AG08395 (cell line): ENCODE results near the gene WSCD2.

Source experiments
- DNase-seq: peaks from one replicate; pipeline ENCODE4 v3.0.0; 2012; ENCODE audit warnings: mixed read lengths, low spot score

The WSCD2 gene

GRCh38 chr12:108166505-108166904 lies 37.4 kb downstream of the WSCD2 start:
- DNase-seq = no peak

DNA sequence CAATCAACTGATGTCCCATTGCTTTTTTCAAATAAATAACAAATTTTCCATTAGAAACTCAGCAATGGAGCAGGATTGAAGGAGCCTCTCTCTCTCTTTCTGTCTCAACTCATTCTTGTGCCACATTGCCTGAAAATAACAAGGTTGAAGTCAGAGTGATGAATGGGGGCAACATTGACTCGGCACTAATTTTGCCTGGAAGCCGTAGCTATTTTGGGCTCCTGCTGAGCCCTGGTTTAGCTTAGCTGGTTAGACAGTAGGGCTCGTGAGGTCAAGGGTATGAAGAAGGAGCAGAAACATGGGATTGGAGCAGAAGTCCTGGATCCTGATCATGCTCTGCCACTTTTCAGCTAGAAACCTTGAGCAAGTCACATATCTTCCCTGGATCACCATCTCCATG lies 38.9 kb downstream of the WSCD2 start:
- DNase-seq = no peak

- no peak for DNase-seq
Measured at GRCh38 chr12:108169708-108170107, 40.6 kb downstream of the WSCD2 start.

DNA sequence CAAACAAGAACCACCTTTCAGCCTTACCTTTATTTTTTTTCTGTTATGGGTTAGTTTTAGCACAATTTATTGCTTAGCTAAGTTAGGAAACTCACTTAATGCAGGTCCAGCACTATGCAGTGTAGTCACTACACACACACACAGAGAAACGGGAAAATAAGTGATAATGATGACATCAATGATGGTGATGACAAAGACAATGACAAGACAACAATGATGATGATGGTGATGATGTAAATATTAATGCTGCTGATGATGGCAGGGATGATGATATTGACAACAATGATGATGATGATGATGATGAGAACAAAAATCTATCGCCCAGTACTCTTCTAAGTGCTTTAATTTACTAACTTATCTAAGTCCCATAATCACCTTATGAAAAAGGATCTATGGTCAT lies 41.1 kb downstream of the WSCD2 start:
- no peak for DNase-seq

DNA sequence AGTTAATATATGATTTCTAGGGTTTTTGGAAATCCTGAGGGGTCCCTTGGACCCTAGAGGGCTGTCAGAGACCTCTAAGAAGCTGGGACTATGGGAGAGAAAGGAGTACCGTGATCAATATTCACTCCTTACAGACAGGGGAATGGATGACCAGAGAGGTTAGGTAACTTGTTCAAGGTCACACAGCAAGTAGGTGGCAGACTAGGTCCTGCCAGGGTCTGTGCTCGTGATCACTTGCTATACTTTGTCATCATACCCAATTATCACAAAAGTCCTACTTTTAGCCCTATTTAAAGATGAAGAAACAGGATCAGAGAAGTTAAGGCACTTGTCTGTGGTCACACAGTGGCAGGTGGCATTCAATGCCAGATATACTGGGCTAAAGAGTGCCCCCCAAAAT lies 42.9 kb downstream of the WSCD2 start:
- no peak for DNase-seq

GRCh38 chr12:108173160-108173559 lies 44.1 kb downstream of the WSCD2 start:
- DNase-seq = no peak

- no peak for DNase-seq
Measured at GRCh38 chr12:108173892-108174291, 44.8 kb downstream of the WSCD2 start.

DNA sequence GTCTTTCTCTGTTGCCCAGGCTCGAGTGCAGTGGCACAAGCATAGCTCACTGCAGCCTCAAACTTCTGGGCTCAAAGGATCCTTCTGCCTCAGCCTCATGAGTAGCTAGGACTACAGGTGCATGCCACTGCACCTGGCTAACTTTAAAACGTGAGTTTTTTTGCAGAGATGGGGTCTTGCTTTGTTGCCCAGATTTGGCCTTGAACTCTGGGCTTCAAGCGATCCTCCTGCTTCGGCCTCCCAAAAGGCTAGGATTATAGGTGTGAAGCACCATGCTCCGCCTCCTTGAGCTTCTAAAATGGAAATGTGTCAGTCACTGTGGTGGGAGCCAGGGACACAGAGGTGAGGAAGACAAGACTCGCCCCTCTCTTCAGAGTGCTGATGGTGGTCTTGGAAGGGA lies 45.6 kb downstream of the WSCD2 start:
- no peak for DNase-seq

- DNase-seq = no peak
Measured at GRCh38 chr12:108175310-108175709, 46.2 kb downstream of the WSCD2 start.

DNA sequence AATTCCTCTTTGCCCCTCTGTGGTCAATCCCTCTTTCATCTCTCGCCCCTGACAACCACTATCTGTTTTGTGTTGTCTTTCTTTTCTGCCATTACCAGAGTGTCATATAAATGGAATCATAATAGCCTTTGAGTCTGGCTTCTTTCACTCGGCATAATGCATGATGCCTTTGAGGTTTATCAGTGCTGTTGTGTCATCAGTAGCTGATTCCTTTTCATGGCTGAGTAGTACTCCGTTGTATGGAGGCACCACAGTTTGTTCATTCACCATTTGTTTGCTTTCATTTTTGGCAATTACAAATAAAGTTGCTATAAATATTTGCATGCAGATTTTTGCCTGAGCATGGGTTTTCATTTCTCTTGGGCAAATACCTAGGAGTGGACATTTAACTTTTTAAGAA lies 47.2 kb downstream of the WSCD2 start:
- DNase-seq = no peak

GRCh38 chr12:108177131-108177530 lies 48.0 kb downstream of the WSCD2 start:
- DNase-seq = no peak

DNA sequence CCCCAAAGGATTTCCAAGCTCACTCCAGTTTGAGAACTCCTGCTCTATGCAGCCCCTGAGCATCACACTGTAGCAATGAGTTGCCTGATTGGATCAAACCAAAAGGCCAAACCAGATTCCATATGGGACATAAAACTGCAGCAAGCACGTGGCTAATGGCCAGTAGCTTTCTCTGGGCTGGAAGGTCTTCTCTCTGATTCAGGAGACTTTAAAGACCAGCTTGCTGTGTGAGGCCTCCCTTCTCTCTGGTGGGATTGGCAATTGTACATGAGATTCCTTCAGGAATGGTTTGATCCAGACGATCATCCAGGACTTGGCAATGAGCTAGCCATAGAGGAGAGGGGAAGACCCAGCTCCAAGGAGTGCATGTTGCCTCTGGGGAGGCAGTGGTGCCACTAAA lies 50.2 kb downstream of the WSCD2 start:
- no peak for DNase-seq

DNA sequence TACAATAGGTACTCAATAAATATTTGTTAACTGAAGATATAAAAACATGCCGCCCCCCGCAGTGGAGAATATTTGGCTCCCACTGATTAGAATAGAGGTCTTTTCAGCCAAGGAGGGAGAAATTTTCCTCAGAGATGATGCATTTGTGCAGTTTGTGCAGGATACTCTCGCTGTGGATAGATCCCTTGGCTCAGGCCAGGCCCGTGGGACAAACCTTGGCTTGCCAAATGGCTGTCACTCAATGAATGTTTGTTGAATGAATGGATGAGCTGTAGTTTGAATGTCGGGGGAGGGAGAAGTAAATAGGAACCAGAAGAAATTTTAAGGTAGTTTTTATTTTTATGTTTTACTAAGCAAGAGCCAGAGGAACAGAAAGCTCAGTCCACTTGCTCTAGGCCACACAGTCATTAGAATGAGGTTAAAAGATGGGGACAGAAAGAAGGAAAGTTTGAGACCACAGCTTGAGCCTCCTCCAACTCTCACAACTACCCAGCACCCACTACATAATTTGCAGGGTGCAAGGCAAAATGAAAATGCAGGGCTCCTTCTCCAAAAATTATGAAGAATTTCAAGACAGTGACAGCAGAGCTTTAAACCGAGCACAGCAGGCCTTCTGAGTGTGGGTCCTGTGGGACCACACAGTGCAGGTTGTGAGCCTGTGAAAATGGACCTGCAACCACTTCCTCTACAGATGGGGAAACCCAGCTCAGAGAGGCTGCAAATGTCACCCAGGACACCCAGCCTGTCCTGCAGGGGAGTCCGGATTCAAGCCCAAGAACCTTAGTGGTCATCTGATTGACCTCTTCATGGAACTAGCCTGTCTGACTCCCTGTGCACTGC lies 51.4 kb downstream of the WSCD2 start:
- DNase-seq = no peak

DNA sequence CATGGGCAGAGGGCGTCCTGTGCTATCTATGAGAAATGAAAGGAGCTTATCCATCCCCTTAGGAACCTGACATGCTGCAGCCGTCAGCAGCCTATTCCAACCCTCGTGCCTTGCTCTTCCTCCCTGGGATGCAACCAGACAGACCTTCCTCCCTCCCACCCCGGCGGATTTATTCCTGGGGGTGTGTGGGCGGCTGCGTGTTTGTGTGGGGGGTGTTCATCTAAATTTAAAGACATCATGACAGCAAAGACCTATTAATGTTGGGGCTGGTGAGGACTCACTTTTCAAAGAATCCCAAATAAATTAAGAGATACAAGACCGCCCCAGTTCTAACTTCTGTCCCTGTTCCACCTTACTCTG lies 52.0 kb downstream of the WSCD2 start:
- no peak for DNase-seq

- DNase-seq = no peak
Measured at GRCh38 chr12:108182096-108182495, 53.0 kb downstream of the WSCD2 start.

DNA sequence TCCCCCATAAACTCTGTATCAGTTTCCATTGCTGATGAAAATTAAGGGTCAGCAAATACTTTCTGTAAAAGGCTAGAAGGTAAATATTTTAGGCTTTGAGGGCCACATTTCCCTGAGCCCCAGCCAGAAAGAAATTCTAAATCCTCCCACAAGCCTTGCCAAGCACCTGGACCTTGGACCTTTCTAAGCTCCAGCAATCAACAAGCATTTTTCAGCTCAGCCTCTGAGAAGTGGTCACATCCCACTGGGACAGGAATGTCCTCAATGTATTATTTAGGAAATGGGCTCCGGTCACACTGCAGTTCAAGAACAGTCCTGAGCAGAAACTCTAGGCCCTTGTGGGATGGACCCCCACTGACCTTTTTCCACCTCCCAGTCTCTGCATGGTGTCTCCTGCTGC lies 55.9 kb downstream of the WSCD2 start:
- DNase-seq = no peak

DNA sequence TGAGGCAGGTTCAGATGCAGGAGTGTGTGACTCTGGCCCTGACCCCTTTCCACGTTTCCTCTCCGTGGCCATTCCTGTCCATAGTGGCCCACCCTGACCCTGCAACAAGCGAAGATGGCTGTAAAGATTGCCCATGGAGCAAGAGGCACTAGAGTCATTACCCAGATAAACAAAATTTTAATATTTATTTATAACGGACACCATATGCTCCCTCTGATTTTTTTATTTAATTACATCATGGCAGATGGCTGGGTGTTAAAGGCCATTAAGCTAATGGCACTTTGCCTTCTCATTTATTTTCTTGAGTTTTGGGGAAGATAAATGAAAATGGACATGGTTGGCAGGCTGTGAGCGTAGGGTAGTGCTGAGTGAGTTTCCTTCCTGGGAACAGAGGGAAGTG lies 58.7 kb downstream of the WSCD2 start:
- no peak for DNase-seq

- no peak for DNase-seq
Measured at GRCh38 chr12:108190529-108190928, 61.4 kb downstream of the WSCD2 start.

GRCh38 chr12:108191086-108191485 lies 62.0 kb downstream of the WSCD2 start:
- no peak for DNase-seq

DNA sequence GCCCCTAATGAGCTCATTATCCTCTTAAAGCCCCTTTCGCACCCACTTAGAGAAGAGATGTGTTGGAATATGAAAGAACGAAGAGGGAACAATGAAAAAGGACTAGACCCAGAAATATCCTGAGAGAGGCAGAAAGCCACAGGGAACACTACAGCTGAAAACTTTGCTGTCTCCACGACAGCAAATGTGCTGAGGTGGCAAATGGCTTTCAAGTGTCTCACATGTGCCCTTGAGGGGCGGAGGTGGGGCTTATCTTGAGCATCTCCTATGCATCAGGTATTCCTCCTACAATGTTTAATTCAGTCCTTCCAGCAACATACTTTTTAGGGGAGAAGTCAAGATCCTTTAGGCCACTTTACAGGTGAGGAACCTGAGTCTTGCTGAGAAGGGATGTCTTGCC lies 62.9 kb downstream of the WSCD2 start:
- no peak for DNase-seq

DNA sequence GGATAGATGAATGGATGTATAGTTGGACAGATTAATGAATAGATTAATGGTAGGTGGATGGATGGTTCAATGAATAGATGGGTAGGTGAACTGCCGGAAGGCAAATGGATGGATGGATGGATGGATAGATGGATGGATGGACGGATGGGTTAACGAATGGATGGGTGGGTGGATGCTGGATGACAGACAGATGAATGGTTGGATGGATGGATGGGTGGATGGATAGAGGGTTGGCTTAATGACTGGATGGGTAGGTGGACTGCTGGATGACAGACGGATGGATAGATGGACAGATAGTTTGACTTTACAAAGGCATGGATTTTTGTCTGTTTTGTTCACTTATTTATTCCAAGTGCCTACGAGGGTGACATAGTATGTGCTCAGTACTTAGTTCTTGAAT lies 64.4 kb downstream of the WSCD2 start:
- DNase-seq = no peak

GRCh38 chr12:108193917-108194316 lies 64.8 kb downstream of the WSCD2 start:
- peak; percentile 50 for DNase-seq

DNA sequence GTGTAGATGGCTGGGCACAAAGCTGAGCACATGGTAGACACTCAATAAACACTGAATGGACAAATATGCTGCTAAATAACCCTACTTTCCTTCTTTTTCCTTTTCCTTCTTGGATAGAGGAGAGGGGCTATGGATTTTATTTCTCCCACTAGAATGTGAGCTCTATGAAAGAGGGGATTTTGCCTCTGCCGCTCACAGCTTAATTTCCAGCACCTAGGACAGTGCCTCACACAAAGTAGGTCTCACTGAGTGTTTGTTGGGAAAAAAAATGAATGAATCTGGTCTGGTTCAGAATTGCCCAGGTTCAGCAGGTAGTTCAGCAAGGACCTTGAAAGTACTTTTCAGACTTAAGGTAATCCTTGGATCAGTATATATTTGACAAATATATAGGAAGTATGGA lies 65.5 kb downstream of the WSCD2 start:
- no peak for DNase-seq

GRCh38 chr12:108196319-108196718 lies 67.2 kb downstream of the WSCD2 start:
- DNase-seq = no peak
